ENCODE results near the gene PLXNA4.

- TF ChIP-seq, protein P1, sequence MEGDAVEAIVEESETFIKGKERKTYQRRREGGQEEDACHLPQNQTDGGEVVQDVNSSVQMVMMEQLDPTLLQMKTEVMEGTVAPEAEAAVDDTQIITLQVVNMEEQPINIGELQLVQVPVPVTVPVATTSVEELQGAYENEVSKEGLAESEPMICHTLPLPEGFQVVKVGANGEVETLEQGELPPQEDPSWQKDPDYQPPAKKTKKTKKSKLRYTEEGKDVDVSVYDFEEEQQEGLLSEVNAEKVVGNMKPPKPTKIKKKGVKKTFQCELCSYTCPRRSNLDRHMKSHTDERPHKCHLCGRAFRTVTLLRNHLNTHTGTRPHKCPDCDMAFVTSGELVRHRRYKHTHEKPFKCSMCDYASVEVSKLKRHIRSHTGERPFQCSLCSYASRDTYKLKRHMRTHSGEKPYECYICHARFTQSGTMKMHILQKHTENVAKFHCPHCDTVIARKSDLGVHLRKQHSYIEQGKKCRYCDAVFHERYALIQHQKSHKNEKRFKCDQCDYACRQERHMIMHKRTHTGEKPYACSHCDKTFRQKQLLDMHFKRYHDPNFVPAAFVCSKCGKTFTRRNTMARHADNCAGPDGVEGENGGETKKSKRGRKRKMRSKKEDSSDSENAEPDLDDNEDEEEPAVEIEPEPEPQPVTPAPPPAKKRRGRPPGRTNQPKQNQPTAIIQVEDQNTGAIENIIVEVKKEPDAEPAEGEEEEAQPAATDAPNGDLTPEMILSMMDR (IDR thresholded peaks at IDR 0.05): no peak
- no peak for TF ChIP-seq POLR2A (IDR thresholded peaks at IDR 0.05)
Measured at GRCh38 chr7:132592936-132593335, 16.7 kb upstream of the PLXNA4 start.
